NCI-H1930 (cell line): ENCODE data around the gene SNRPE.
"Not testable (repeated sequence)": the region's sequence is repeated elsewhere in the genome, so short reads cannot be mapped to it uniquely, and the experiment has no call there.

Experiments used
- DNase-seq, 2 experiments: peaks; one replicate each; lab custom pipeline; 2025; lab: John Stamatoyannopoulos, UW

SNRPE gene

DNA sequence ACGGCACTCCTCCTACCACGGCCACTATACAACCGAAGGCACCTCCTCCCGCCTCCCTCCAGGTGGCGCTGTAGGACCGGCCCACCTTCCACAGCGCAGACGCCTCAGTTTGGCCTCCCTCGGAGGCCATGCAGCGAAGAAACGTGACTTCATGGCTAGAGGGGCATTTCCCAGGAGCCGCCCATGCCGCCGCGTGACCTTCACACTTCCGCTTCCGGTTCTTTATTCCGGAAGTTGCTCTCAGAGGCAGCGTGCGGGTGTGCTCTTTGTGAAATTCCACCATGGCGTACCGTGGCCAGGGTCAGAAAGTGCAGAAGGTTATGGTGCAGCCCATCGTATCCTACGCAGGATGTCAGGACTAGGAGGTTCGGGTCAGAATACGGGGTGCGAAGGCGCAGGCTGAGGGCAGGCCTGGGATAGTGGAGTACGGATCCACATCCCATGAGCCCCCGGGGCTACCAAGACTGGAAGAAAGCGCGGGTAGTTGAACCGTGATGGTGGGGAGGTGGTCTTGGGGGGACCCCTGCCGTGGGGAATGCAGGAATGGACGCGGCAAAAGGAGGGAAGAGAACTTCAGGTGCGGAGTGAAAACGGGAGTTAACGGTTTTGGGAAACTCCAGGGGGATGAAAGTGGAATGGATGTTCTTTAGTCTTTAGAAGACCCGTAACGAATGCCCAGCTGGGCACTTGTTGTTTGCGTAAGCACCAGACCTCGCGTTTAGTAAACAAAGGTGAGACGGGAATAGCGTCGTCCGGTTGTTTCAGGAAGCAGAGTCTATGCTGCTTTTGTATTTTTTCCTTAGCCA lies at the start of gene SNRPE:
TSS of gene SNRPE (plus strand) at position 221 of the 806 bp plus-strand sequence. CDS start at position 282, 61 bp downstream.
- peak; percentile 95 to 96 for DNase-seq

DNA sequence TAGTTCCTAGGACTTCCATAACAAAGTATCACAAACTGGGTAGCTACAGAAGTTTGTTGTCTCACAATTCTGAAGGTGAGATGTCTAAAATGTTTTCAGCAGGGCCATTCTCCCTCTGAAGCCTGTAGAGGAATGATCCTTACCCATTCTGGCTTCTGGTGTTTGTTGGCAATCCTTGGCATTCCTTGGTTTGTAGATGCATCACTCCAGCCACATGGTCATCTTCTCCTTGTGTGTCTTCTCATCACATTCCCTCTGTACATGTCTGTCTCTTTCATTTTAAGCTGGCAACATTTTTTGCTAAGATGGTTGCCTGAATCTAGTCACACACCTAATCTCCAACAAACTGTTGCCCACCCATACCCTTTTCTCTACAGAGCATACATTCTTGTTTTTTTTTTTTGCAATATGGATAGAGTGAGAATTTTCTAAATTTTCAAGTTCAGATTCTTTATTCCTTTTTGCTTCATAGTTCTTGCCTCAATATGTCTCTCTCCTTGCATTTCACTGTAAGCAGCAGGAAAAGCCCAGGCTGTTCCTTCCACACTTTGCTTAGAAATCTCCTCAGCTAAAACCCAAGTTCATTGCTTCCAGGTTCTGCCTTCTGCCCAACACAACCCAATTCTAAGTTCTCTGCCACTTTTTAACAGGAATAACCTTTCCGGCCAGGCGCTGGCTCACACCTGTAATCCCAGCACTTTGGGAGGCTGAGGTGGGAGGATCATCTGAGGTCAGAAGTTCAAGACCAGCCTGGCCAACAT lies 47.6 kb upstream of the SNRPE start:
- no peak for DNase-seq

DNA sequence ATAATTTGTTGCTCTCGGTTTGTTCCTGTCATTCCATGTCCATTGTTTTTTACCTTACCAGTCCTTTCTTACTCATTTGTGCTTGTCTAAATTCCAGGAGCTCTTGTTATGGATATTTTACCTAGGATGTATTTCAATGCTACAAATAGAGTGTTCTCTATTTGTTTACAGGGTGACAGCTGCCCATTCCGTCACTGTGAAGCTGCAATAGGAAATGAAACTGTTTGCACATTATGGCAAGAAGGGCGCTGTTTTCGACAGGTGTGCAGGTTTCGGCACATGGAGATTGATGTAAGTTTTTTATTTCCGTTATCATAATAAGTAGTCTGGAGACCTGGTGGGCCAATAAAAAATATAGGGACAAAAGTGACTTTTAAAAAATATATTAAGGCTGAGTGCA lies 43.0 kb upstream of the SNRPE start:
- no peak for DNase-seq

DNA sequence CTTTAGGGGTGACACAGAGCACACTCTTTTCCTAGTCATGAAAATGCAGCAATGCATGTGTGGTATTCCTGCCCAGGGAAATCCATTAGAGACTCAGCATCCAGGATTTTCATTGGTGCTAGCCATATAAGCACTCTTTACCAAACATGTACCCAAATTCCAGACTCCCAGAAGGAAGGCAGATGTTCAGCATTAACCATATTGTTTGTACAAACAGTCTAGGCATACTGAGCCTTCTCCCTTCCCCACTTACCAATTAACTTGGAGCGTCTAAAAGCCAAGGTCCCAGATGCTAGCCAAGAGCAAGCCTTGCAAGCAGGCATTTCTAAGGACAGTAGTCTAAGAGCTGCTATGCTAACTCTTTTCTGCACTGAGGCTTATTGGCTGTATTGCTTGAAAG lies 38.1 kb upstream of the SNRPE start:
- DNase-seq = no peak

DNA sequence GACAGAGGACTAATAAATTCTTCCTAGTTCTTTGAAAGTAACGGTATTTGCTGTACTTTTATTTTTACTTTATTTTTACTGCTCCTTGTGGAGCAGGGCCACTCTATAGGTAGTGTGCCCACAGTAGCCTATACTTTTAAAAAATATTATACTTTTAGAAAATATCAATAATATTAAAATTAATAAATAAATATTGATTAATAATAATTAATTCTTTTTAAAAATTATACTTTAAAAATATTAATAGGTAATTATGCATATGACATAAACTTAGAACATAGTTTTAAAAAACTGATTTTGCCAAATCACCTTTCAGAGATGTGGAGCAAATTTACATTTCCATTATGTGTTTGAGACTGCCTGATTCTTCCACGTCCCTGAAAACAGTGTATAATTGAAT lies 35.2 kb upstream of the SNRPE start:
- no peak for DNase-seq

DNA sequence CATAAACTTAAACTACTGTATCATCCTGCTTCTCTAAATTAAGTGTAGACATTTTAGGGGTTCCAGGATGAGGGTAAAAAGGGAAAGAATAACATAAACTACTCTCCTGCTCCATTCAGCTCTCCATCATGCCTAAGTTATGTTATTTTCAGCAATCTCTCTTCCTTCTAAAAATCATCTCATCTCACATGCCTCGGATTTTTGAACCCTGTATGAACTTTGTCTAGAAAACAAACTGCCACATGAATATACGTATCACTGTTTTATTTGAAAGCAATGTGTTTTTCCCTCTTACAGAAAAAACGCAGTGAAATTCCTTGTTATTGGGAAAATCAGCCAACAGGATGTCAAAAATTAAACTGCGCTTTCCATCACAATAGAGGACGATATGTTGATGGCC lies 33.4 kb upstream of the SNRPE start:
- DNase-seq = no peak

DNA sequence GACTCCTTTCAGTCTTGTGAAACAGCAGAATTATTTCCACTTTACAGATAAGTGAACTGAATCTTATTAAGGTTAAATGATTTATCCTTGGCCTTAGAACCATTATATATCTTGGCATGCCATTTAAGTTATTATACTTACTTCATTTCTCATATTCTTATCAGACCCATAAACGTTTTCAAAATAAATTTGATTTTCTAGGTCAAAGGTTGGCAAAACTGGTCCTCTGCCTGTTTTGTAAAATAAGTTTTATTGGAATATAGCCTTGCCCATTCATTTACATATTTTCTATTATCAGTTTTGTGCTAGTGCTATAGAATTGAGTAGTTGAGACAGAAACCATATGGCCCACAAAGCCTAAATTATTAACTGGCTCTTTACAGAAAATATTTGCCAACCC lies 32.9 kb upstream of the SNRPE start:
- no peak for DNase-seq

DNA sequence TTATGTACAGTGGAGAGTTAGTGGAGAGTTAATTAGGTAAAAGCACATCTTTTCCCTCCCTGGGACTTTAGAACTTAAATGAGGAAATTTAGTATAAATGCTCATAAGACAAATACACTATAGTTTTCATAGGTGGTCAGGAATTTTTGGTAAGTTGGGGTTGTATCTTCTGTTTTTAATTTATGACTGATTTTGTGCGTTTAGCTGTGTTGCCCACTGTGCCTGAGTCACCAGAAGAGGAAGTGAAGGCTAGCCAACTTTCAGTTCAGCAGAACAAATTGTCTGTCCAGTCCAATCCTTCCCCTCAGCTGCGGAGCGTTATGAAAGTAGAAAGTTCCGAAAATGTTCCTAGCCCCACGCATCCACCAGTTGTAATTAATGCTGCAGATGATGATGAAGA lies 32.2 kb upstream of the SNRPE start:
- DNase-seq = not testable (repeated sequence)

DNA sequence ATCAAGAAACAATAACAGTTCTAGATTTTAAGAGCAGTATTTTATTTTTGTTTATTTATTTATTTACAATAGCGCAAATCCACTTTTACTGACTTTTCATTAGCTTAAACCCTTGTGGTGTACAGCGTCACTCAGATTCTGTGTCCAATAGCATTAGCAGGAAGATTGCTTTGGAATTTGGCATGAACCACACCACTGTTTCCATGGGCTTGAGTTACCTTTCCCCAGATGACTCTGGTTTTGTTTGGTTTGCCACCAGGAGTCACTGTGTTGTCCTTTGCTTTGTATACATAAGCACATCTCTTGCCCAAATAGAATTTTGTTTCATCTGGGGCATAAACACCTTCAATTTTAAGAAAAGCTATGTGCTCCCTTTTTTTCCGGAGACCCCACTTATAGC lies 25.9 kb upstream of the SNRPE start:
- DNase-seq = no peak

DNA sequence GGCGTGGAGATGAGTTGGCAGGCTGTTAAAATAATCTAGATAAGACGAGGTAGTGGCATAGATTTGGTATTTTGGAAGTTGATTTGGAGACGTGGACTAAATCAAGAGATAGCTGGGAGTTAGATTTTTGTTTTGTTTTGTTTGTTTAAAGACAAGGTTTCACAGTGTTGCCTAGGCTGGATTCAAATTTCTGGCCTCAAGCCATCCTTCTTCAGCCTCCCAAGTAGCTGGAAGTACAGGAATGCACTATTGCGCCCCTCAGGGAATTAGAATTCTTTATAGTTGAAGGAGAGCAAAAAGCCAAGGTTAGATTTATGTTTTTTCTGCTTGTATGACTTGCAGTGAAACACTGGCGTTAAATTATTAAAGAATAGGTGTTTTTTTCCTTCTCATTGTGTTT lies 22.3 kb upstream of the SNRPE start:
- DNase-seq = no peak

DNA sequence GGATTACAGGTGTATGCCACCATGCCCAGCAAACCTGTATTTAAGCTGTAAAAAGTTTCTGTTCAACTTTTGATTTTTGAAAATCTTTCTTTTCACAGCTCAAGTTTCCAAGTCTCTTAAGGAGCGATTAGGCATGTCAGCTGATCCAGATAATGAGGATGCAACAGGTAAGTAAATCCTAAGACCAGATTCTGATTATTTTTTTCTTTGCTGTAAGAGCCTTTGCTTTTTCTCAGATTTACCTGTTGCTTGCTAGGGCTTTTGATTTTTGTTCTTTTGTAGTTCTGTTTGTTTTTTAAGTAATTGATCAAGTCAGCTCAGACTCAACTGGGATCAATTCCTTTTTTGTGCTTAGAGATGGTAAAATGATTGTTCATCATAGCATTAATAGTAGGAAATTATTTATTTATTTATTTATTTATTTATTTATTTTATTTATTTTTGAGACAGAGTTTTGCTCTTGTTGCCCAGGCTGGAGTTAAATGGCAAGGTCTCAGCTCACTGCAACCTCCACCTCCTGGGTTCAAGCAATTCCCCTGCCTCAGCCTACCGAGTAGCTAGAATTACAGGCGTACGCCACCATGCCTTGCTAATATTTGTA lies 21.1 kb upstream of the SNRPE start:
- no peak for DNase-seq

DNA sequence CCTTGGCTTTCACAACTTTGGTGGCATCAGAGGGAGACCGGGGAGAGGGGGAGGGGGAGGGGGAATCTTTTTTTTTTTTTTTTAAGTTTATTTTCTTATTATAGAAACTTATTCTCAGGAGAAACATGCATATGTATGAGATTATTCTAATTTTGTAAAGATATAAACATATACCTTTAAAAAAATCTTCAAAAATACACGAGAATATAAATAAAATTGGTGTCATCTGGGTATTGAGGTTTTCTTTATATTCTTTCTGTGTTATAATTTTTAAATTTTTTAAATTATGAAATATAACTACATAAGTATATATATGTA lies 18.9 kb upstream of the SNRPE start:
- no peak for DNase-seq

DNA sequence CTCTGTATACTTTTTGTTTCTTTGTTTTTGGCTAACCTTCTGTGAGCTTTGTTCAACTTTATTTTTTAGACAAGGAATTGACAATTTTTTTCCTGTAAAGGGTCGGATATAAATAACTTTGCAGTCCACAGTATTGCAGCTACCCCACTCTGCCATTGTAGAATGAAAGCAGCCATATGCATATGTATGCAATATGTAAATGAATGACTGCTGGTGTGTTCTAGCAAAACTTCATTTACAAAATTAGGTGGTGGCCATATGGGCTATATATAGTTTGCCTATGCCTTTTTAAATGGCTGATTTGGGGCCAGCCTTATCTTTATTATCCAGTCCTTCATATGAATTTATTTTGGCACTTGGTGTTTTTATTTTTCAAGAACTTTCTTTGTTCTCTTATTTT lies 18.0 kb upstream of the SNRPE start:
- DNase-seq = no peak

DNA sequence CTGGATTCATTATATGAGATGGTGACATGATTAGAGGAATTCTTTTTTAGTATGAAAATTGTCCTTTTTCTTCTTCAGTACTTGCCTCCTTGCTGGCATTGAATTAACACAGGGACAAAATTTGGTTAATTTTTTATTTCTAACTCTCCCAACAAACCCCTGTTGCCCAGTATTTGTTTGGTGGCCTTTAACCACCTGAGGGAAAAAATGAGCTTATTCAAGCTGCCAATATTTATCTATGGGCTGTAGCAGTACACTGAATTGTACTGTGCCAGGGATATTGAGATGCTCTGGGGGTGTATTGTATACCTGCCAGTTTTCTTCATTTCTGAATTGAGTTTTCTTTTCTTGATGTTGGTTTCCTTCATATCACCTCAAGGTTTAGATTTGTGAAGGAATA lies 8.3 kb upstream of the SNRPE start:
- DNase-seq = not testable (repeated sequence)

DNA sequence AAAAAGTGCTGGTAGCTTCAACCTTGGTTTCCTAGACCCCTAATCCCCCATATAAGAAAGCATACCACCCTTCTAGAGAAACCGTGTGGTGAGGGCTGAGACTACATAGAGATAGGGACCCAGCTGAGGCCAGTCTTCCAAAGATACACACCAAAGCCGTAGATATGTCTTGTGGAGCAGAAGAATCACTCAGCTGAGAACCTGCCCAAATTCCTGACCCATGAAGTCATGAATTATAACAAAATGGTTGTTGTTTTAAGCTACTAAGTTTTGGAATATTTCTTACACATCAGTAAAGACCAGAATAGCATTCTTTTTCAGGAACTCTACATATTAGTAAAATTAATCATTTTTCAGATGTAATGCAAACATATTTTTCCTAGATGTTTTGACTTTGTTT lies 3.3 kb upstream of the SNRPE start:
- no peak for DNase-seq

DNA sequence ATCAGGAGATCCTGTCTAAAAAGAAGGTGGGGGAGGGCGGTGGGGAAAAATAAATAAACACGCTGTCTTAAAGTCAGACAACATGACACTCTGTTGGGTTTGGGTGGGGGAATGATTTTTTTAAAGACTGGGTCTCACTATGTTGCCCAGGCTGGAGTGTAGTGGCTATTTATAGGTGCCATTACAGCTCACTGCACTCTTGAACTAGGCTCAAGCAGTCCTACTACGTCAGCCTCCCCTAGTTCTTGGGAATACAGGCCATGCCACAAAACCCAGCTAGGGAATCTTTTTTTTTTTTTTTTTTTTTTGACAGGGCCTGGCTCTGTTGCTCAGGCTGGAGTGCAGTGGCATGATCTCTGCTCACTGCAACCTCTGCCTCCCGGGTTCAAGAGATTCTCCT lies 2.4 kb upstream of the SNRPE start:
- no peak for DNase-seq

DNA sequence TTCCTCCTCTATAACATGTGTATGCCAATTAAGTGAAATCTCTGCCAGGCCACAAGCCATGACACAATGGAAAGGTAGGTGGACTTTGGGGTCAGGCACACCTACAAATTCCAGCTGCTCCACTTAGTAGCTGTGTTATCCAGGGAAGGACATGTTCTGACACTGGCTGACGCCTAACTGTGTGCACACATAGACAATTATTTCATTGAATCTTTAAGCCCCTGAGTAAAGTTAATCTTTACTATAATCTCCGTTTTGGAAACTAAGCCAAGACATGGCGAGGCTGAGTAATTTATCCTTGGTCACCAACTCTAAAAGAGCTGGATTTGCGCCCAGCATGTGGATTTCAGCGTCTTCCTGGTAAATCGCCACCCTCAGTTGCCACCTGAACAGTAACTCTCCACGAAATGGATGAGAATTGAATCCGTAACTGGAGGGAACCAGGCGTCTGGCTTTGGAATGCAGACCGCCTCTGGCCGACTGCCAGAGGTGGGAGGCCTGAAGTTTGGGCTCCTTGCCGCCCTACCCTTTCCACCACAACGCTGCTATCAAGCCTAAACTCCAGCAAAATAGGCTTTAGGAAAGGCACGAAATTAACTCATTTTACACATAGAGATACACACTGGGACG lies 888 bp upstream of the SNRPE start:
- no peak for DNase-seq

DNA sequence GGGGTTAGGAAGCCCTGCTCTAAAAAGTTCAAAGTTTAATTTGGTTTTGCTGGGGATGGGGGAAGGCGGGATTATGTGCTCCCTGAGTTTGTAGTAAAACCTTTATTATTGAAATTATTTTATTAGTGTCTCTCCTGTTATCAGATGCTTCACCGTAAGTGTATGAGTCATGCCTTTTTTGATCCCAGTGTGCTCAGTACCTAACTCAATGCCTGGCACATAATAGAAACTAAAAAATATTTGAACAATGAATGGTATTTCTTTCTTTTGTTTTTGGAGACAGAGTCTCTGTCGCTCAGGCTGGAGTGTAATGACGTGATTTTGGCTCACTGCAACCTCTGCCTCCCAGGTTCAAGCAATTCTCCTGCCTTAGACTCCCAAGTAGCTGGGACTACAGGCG lies 6.4 kb downstream of the SNRPE start:
- DNase-seq = no peak

DNA sequence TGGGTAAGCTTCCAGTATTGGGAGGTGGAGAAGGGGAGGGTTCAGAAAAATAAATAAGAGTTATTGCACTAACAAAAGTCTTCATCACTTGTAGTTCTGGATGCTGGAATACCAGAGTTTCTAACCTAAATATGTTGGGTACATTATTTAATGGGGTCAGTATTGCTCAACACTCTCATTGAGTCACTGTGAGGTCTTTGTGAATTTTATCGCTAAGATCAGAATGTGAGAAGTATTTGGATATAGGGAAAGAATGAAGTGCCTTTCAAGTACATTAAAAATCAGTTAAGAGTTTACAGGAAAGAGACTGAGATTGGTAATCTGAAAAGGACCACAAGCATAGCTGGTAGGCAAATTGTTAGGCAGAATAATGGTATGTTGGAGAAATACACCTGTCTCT lies 8.8 kb downstream of the SNRPE start:
- no peak for DNase-seq

DNA sequence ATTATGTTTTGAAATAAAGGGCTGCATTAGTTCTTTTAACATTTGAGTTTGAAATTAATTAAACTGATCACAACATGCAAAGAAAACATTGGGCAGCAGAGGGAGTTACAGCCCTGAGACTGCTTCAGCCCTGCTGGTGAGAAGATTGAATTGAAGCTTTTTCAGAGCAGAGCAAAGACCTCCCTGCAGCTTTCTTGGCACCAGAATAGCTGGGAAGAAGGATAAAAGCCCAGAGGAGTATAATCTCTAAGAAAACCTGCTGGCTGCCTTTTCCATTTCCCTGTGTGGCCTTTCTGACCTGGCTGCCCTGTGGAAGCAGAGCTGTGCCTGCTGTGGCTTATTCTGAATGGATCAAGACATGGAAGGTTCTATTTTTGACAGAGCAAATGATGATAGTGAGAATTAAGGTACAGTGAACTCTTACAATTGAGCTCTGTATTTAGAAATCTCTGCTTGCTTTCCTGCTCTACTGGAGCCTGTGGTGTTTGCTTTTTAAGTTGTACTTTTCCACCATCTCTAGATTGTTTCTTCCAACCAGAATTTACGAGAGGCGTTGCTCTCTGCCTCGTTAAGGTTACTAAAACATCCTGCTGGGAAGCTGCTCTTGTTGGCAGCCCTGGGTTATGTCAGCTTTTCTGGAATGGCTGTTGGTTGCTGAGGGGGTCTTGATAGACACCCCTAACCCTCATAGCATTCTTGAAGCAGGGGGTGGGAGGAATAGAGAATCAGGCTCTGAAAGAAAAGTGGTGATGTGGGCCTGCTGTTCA lies 9.9 kb downstream of the SNRPE start:
- DNase-seq = peak in 1 of 2 experiments; percentile 12

DNA sequence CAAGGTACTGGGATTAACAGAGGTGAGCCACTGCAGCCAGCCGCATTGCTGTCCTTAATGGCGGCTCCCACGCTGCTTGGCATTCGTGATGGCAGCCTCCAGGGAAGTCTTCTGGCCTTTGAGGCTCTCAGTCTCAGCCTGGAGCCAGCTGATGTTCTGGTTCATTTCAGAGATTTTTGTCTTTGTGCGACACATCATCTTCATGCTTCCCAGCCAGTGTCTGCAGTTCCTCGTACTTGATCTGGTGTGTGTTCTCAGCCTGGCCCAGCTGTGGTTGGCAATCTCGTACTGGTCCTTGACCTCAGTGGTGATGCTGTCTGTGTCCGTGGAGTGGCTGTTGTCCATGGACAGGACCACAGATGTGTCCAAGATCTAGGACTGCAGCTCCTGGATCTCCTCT lies 11.7 kb downstream of the SNRPE start:
- DNase-seq = no peak

DNA sequence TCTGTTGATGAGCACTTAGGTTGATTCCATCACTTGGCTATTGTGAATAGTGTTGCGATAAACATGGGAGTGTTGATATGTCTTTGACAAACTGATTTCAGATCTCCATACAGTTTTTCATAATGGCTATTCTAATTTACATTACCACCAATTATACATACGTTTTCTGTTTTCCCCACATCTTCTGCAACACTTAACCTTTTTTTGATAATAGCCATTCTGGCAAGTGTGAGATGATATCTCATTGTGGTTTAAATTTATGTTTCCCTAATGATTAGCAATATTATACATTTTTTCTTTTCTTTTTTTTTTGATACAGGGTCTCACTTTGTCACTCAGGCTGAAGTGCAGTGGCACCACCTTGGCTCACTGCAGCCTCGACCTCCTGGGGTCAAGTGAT lies 17.0 kb downstream of the SNRPE start:
- no peak for DNase-seq
